HFFc6 (cell line): Measurements from ENCODE around the gene RUNX1. TPM values are rescaled to one million over a fixed set of nuclear protein-coding genes. Genes with fewer than 3 reads are reported as not detected.

Experiments used
- DNase-seq: peaks from one replicate; pipeline ENCODE4 v3.0.0-alpha.2; 2018
- H3K27ac Mint-ChIP-seq: 2 replicates; pipeline ENCODE4 v1.8.0; 2020; ENCODE audit warnings: mild to moderate bottlenecking, mixed read lengths
- H3K27me3 Mint-ChIP-seq: 2 replicates; pipeline ENCODE4 v1.8.0; 2021; ENCODE audit warnings: mild to moderate bottlenecking, moderate library complexity, mixed read lengths; ENCODE audit not compliant: insufficient read depth
- H3K36me3 Mint-ChIP-seq: 2 replicates; pipeline ENCODE4 v1.8.0; 2021; ENCODE audit warnings: low read depth, mixed read lengths
- H3K4me1 Mint-ChIP-seq: 2 replicates; pipeline ENCODE4 v1.8.0; 2020; ENCODE audit warnings: low read depth, mixed read lengths
- H3K4me3 Mint-ChIP-seq: 2 replicates; pipeline ENCODE4 v1.8.0; 2020; ENCODE audit warnings: mild to moderate bottlenecking, moderate library complexity, mixed read lengths
- H3K9me3 Mint-ChIP-seq: 2 replicates; pipeline ENCODE4 v1.8.0; 2020; ENCODE audit warnings: mild to moderate bottlenecking, mixed read lengths
- total RNA-seq, 6 experiments: library from RNA; stranded (reverse); fragmentation: NEBNext Ultra II Directional; extraction: Animal tissue kit (Norgen Biotek cat#: 25700); gene quantifications; 2 replicates in 1 of 6; 3 replicates in 5 of 6; pipeline ENCODE4 v1.2.3, GENCODE V29; 2021
- TF ChIP-seq, protein P1 (sequence below): fragments of 200-600 bp; sonication (generic); IDR thresholded peaks from 2 replicates; pipeline ENCODE4 v1.5.0; 2021; ENCODE audit warnings: antibody characterized with exemption, mild to moderate bottlenecking

The RUNX1 gene
- total RNA-seq, 6 experiments from 2014 or later, result 57.4 to 78.9 (median 61.3) TPM

DNA sequence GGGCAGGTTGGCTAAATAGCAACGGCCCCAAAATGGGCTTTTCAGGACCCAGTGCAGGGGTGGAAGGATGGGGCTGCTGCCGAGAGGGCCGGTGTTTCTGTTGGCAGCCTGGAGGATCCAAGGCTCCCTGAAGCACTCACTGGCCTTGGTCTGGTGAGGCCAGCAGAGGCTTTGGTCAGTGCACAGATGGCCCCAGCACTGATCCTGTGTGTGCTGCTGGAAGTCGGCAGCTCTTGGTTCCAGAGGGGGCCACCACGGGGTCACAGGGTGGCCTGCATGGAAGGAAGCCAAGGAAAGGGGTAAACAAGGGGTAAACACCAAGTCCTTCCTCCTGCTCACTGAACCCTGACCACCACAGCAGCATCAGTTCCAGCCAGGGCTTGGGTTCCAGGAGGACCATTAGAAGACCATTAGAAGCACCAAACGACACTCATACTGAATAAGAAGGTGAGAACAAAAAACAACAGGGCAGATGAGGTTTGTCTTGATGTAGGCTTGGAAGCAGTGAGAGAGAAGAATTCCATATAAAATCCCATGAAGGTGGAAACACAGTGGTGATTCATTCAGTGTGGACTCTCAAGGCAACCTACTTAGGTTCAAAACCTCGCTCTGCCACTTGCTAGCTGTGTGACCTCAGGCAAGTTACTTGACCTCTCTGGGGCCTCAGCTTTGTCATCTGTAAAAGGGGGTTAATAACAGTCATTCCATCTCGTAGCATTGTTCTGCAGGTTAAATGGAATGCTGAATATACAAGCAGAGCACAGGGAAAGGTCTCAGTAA is 184.5 kb downstream of the RUNX1 start:
- Mint-ChIP-seq H3K36me3 (peaks cover 84% of the 10 kb centered on the region), H3K4me1 (peaks cover 96% of the 10 kb centered on the region), H3K27me3 (peaks cover 35% of the 10 kb centered on the region), H3K9me3 (no peaks in the 10 kb centered on the region), H3K27ac (peak overlapping the region; percentile 86), H3K4me3 (peak overlapping the region; percentile 61)
- TF ChIP-seq, protein P1, sequence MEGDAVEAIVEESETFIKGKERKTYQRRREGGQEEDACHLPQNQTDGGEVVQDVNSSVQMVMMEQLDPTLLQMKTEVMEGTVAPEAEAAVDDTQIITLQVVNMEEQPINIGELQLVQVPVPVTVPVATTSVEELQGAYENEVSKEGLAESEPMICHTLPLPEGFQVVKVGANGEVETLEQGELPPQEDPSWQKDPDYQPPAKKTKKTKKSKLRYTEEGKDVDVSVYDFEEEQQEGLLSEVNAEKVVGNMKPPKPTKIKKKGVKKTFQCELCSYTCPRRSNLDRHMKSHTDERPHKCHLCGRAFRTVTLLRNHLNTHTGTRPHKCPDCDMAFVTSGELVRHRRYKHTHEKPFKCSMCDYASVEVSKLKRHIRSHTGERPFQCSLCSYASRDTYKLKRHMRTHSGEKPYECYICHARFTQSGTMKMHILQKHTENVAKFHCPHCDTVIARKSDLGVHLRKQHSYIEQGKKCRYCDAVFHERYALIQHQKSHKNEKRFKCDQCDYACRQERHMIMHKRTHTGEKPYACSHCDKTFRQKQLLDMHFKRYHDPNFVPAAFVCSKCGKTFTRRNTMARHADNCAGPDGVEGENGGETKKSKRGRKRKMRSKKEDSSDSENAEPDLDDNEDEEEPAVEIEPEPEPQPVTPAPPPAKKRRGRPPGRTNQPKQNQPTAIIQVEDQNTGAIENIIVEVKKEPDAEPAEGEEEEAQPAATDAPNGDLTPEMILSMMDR, result no peak
- DNase-seq, result no peak

- TF ChIP-seq, protein P1, result no peak
- Mint-ChIP-seq H3K36me3 (peaks cover 84% of the 10 kb centered on the region), H3K27ac (peak overlapping the region; percentile 13), H3K4me1 (peaks cover 91% of the 10 kb centered on the region), H3K27me3 (peaks cover 30% of the 10 kb centered on the region), H3K9me3 (no peaks in the 10 kb centered on the region), H3K4me3 (peak overlapping the region; percentile 28; the same call in 1 of the 2 replicates)
- no peak for DNase-seq
Observed at GRCh38 chr21:34862951-34863350, 186.2 kb downstream of the RUNX1 start.

DNA sequence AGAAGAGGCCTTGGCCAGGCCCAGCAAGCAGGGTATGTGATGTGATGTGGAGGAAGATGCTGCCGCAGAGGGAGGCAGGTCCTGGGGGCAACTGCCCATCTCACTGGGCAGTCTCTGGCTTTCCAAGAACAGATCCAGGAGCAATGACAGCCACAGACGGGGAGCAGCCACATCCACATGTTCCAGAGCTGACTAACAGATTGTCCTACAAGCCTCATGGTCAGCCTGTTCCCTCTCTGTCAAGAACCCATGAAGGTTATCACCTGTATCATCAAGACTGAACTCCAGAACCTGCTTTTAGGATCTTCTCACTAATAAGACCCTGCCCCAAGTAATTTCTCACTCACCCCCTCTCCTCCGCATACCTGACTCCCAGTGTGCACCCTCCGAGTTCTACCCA is 187.8 kb downstream of the RUNX1 start:
- H3K36me3 Mint-ChIP-seq, result peaks cover 90% of the 10 kb centered on the region
- DNase-seq, result no peak
- no peaks in the 10 kb centered on the region for H3K9me3 Mint-ChIP-seq
- H3K27me3 Mint-ChIP-seq, result peaks cover 29% of the 10 kb centered on the region
- peaks cover 74% of the 10 kb centered on the region for H3K4me1 Mint-ChIP-seq
- no peak overlapping the region; the same call in 1 of the 2 replicates for H3K4me3 Mint-ChIP-seq
- peak overlapping the region; percentile 51 for H3K27ac Mint-ChIP-seq
- TF ChIP-seq, protein P1, result no peak

DNA sequence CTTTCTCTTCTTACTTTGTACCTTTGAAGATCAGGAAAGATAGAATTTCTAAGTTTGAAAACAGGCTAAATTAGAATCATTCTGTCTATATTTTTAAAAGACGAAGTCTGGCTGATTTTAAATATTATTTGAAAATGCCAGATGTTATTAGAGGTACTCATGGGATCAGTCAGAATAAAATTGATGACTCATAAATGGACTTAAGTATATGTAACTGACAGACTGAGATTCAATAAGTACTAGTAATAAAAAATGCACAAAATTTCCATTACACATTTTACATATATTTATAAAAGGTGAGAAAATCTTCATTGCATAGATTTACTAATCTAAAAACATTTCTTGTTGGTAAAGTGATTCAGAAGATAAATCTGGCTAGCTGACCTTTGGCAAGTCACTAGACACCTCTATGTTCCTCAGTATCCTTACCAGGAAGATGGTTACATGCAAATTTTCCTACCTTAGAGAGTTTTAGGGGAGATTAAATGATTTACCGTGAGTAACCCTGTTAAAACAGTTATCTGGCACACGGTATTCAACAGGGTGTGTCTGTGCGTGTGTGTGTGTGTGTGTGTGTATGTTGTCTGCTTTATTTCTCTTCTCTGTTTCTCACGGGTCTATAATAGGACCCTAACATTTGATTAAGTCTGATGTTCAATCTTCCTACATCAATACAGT is 189.0 kb downstream of the RUNX1 start:
- Mint-ChIP-seq H3K4me1 (peaks cover 63% of the 10 kb centered on the region), H3K36me3 (peaks cover 89% of the 10 kb centered on the region), H3K27ac (peak overlapping the region; percentile 51), H3K27me3 (peaks cover 26% of the 10 kb centered on the region), H3K4me3 (no peak overlapping the region), H3K9me3 (no peaks in the 10 kb centered on the region)
- no peak for DNase-seq
- TF ChIP-seq, protein P1, result no peak

DNA sequence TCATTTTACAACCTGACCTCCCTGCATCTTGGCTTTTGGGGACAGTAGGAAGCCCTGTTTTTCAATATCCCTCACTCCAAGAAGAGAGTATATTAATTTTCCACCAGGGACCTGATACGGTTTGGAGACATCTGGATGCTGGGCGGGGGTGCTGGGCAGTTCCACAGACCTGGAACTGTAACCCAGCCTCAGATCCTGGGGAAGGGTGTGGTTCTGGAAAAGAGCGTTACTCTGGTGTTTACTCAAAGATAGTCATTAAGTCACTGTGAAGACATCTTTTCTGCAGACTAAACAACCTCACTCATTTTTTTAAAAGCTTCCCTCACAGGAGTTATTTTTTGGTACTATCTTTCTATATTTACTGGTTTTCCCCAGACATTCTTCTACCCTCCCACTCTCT is 190.5 kb downstream of the RUNX1 start:
- no peak for DNase-seq
- Mint-ChIP-seq H3K27ac (peak overlapping the region; percentile 59), H3K4me3 (no peak overlapping the region), H3K9me3 (no peaks in the 10 kb centered on the region), H3K27me3 (peaks cover 20% of the 10 kb centered on the region; the same call in 1 of the 2 replicates), H3K36me3 (peaks cover 88% of the 10 kb centered on the region), H3K4me1 (peaks cover 55% of the 10 kb centered on the region)
- TF ChIP-seq, protein P1, result no peak
